H1 (cell line): ENCODE measurements around the gene PDE4C. TPM values are rescaled to one million over a fixed set of nuclear protein-coding genes. Genes with fewer than 3 reads are reported as not detected.

Source experiments
- CTCF ChIA-PET: fragments of 300-600 bp; sonication (Branson Sonifier 250); formaldehyde crosslinking; loops from one replicate; lab custom pipeline; 2021; ENCODE audit not compliant: partially characterized antibody; lab: Charles Lee
- POLR2A ChIA-PET: fragments of 300-600 bp; sonication (Branson Sonifier 250); formaldehyde crosslinking; loops from one replicate; lab custom pipeline; 2021; ENCODE audit warnings: inconsistent platforms; ENCODE audit not compliant: partially characterized antibody; lab: Charles Lee
- DNase-seq, 2 experiments: peaks; one replicate each; pipeline versions ENCODE4 v3.0.0 to v3.0.0-alpha.2; 2010 to 2022; ENCODE audit warnings: low spot score in 2 of 2, low read depth in 1 of 2, mixed read lengths in 1 of 2
- FAIRE-seq: peaks from 2 replicates; lab custom pipeline; 2011; peaks lifted over from hg19 to GRCh38; lab: Jason Lieb, UNC
- H2AFZ ChIP-seq: 2 replicates; pipeline ENCODE4 v1.8.1; 2012; ENCODE audit warnings: low read length, inconsistent platforms
- H2AK5ac ChIP-seq: 2 replicates; pipeline ENCODE4 v1.6.1; 2013; ENCODE audit warnings: low read depth, low read length
- H2BK120ac ChIP-seq: replicated peaks from 2 replicates; pipeline ENCODE3; 2013; ENCODE audit warnings: low read depth, low read length, inconsistent platforms
- H2BK12ac ChIP-seq: 2 replicates; pipeline ENCODE4 v1.6.1; 2013; ENCODE audit warnings: low read depth, low read length
- H2BK15ac ChIP-seq: 2 replicates; pipeline ENCODE4 v1.6.1; 2013; ENCODE audit warnings: low read length
- H2BK20ac ChIP-seq: 2 replicates; pipeline ENCODE4 v1.6.1; 2013; ENCODE audit warnings: low read length
- H2BK5ac ChIP-seq: 2 replicates; pipeline ENCODE4 v1.6.1; 2013; ENCODE audit warnings: low read depth, low read length
- H3K14ac ChIP-seq: 2 replicates; pipeline ENCODE4 v1.6.1; 2013; ENCODE audit warnings: inconsistent platforms; ENCODE audit not compliant: insufficient read length
- H3K18ac ChIP-seq: 2 replicates; pipeline ENCODE4 v1.6.1; 2013; ENCODE audit warnings: low read length; ENCODE audit errors: extremely low read depth
- H3K23ac ChIP-seq: 2 replicates; pipeline ENCODE4 v1.6.1; 2013; ENCODE audit warnings: inconsistent platforms; ENCODE audit not compliant: insufficient read length
- H3K23me2 ChIP-seq: 2 replicates; pipeline ENCODE4 v1.6.1; 2013; ENCODE audit warnings: low read depth, low read length
- H3K27ac ChIP-seq: 2 replicates; pipeline ENCODE4 v1.6.1; 2011; ENCODE audit warnings: low read depth, low read length, inconsistent platforms
- H3K27me3 ChIP-seq, 4 experiments: replicated peaks in 1 of 4; 1 replicate in 1 of 4; 2 replicates in 3 of 4; pipeline versions ENCODE4 v1.6.1 to v1.8.1; 2011 to 2013; ENCODE audit warnings: low read length in 3 of 4, mild to moderate bottlenecking in 3 of 4, inconsistent platforms in 2 of 4, mixed read lengths in 2 of 4, moderate library complexity in 1 of 4; ENCODE audit not compliant: control insufficient read depth in 3 of 4, insufficient read depth in 3 of 4; ENCODE audit errors: extremely low read depth in 1 of 4
- H3K36me3 ChIP-seq, 4 experiments: 2 replicates each; pipeline versions ENCODE4 v1.6.1 to v1.8.1; 2011 to 2013; ENCODE audit warnings: mild to moderate bottlenecking in 4 of 4, low read length in 3 of 4, moderate library complexity in 2 of 4, control low read depth in 1 of 4, inconsistent platforms in 1 of 4; ENCODE audit not compliant: insufficient read depth in 4 of 4, control insufficient read depth in 2 of 4
- H3K4ac ChIP-seq: replicated peaks from 2 replicates; pipeline ENCODE3; 2013; ENCODE audit warnings: low read length, low read depth, mixed read lengths, inconsistent platforms; ENCODE audit not compliant: insufficient read length
- H3K4me1 ChIP-seq, 4 experiments: replicated peaks in 1 of 4; 1 replicate in 1 of 4; 2 replicates in 3 of 4; pipeline versions ENCODE4 v1.6.1 to v1.8.1; 2011 to 2013; ENCODE audit warnings: low read length in 3 of 4, inconsistent platforms in 2 of 4, mixed read lengths in 1 of 4; ENCODE audit not compliant: insufficient read depth in 4 of 4, control insufficient read depth in 3 of 4
- H3K4me2 ChIP-seq, 2 experiments: 2 replicates each; pipeline versions ENCODE4 v1.6.1 to v1.8.1; 2011 to 2013; ENCODE audit warnings: low read depth in 2 of 2, low read length in 2 of 2, control low read depth in 1 of 2, inconsistent platforms in 1 of 2, mild to moderate bottlenecking in 1 of 2; ENCODE audit not compliant: insufficient read depth in 1 of 2
- H3K4me3 ChIP-seq, 4 experiments: fragments of 200-600, 300-600 bp in 1 of 4; sonication (generic), shearing (Covaris generic), sonication (Bioruptor Twin) in 1 of 4; 2 replicates each; pipeline versions ENCODE4 v1.5.1 to v1.8.1; 2011 to 2016; ENCODE audit warnings: low read length in 4 of 4, low read depth in 3 of 4, control low read depth in 2 of 4, inconsistent platforms in 2 of 4, mild to moderate bottlenecking in 2 of 4, mixed read lengths in 1 of 4, moderate library complexity in 1 of 4; ENCODE audit not compliant: insufficient read depth in 2 of 4; ENCODE audit errors: extremely low read depth in 1 of 4
- H3K56ac ChIP-seq: replicated peaks from 2 replicates; pipeline ENCODE3; 2013; ENCODE audit warnings: low read depth, mild to moderate bottlenecking, mixed read lengths, low read length, inconsistent platforms; ENCODE audit not compliant: insufficient read length
- H3K79me1 ChIP-seq: 2 replicates; pipeline ENCODE4 v1.6.1; 2013; ENCODE audit warnings: low read depth, low read length, control low read depth
- H3K79me2 ChIP-seq, 2 experiments: 2 replicates each; pipeline versions ENCODE4 v1.6.1 to v1.8.1; 2012 to 2013; ENCODE audit warnings: low read length in 2 of 2, mild to moderate bottlenecking in 2 of 2, inconsistent platforms in 1 of 2; ENCODE audit not compliant: insufficient read depth in 2 of 2, control insufficient read depth in 1 of 2
- H3K9ac ChIP-seq, 4 experiments: replicated peaks in 1 of 4; 1 replicate in 1 of 4; 2 replicates in 3 of 4; pipeline versions ENCODE4 v1.6.1 to v1.8.1; 2011 to 2013; ENCODE audit warnings: low read depth in 3 of 4, low read length in 3 of 4, control low read depth in 2 of 4, mild to moderate bottlenecking in 2 of 4, moderate library complexity in 2 of 4, inconsistent platforms in 1 of 4; ENCODE audit errors: extremely low read depth in 1 of 4
- H3K9me3 ChIP-seq, 2 experiments: 2 replicates each; pipeline versions ENCODE4 v1.6.1 to v1.8.1; 2012 to 2013; ENCODE audit warnings: mild to moderate bottlenecking in 2 of 2, moderate library complexity in 2 of 2, control low read depth in 1 of 2, inconsistent platforms in 1 of 2, low read depth in 1 of 2, low read length in 1 of 2, mixed read lengths in 1 of 2; ENCODE audit not compliant: insufficient read depth in 2 of 2
- H4K20me1 ChIP-seq, 2 experiments: replicated peaks in 1 of 2; 2 replicates each; pipeline versions ENCODE3 to v1.8.1; 2011 to 2013; ENCODE audit warnings: inconsistent platforms in 2 of 2, low read length in 2 of 2, mild to moderate bottlenecking in 1 of 2; ENCODE audit not compliant: insufficient read depth in 2 of 2, control insufficient read depth in 1 of 2
- H4K5ac ChIP-seq: 2 replicates; pipeline ENCODE4 v1.6.1; 2013; ENCODE audit warnings: low read length, low read depth, mixed read lengths, inconsistent platforms; ENCODE audit not compliant: insufficient read length
- H4K8ac ChIP-seq: 2 replicates; pipeline ENCODE4 v1.8.0; 2013; ENCODE audit warnings: mild to moderate bottlenecking, moderate library complexity, low read length, inconsistent platforms; ENCODE audit not compliant: insufficient read depth; ENCODE audit errors: extremely low read depth
- H4K91ac ChIP-seq: replicated peaks from 2 replicates; pipeline ENCODE3; 2013; ENCODE audit warnings: low read length, mixed read lengths, inconsistent platforms; ENCODE audit not compliant: insufficient read length
- ASH2L ChIP-seq: fragments of 200-600, 300-600 bp; sonication (generic); IDR thresholded peaks from one replicate; pipeline ENCODE4 v1.7.1; 2017; ENCODE audit warnings: low read length
- BRCA1 ChIP-seq: IDR thresholded peaks from 2 replicates; pipeline ENCODE4 v1.6.1; 2012; ENCODE audit warnings: low read depth, low read length, improper control_type of control experiment
- CHD1 ChIP-seq: IDR thresholded peaks from 2 replicates; pipeline ENCODE4 v1.6.1; 2012; ENCODE audit warnings: low read depth, low read length, improper control_type of control experiment
- EP300 ChIP-seq, 2 experiments: IDR thresholded peaks; 1 replicate in 1 of 2; 2 replicates in 1 of 2; pipeline ENCODE4 v1.6.1; 2011 to 2012; ENCODE audit warnings: low read depth in 2 of 2, low read length in 2 of 2, mild to moderate bottlenecking in 2 of 2, borderline replicate concordance in 1 of 2, inconsistent platforms in 1 of 2, moderate library complexity in 1 of 2
- JUN ChIP-seq: IDR thresholded peaks from 2 replicates; pipeline ENCODE4 v1.6.1; 2011; ENCODE audit warnings: low read depth, mild to moderate bottlenecking, improper control_type of control experiment, low read length
- MAFK ChIP-seq: IDR thresholded peaks from 2 replicates; pipeline ENCODE4 v1.6.1; 2012; ENCODE audit warnings: low read depth, mild to moderate bottlenecking, improper control_type of control experiment, low read length
- POLR2A ChIP-seq, 2 experiments: IDR thresholded peaks; 1 replicate in 1 of 2; 2 replicates in 1 of 2; pipeline ENCODE4 v1.6.1; 2011; ENCODE audit warnings: low read depth in 2 of 2, low read length in 2 of 2, mild to moderate bottlenecking in 2 of 2; ENCODE audit errors: control extremely low read depth in 1 of 2
- POLR2AphosphoS5 ChIP-seq: IDR thresholded peaks from 2 replicates; pipeline ENCODE4 v1.6.1; 2011; ENCODE audit warnings: low read depth, low read length
- RBBP5 ChIP-seq: IDR thresholded peaks from 2 replicates; pipeline ENCODE4 v1.7.1; 2012; ENCODE audit warnings: low read depth, mild to moderate bottlenecking, inconsistent platforms, low read length, moderate library complexity, borderline replicate concordance
- RNF2 ChIP-seq: fragments of 200-900, 300-1000 bp; sonication (generic); IDR thresholded peaks from 2 replicates; pipeline ENCODE4 v1.7.1; 2016; ENCODE audit warnings: borderline replicate concordance, low read depth, mild to moderate bottlenecking, antibody characterized with exemption, low read length; ENCODE audit not compliant: poor library complexity, severe bottlenecking; ENCODE audit errors: missing control alignments
- SIX5 ChIP-seq: IDR thresholded peaks from 2 replicates; pipeline ENCODE4 v1.6.1; 2011; ENCODE audit warnings: mild to moderate bottlenecking, low read depth, low read length
- SP4 ChIP-seq: IDR thresholded peaks from 2 replicates; pipeline ENCODE4 v1.6.1; 2012; ENCODE audit warnings: low read length, inconsistent platforms
- WGBS, 2 experiments: shearing (Covaris generic) in 1 of 2; methylation state at CpG; one replicate each; pipeline versions ENCODE4 v1.1.6 to v1.1.7; 2013 to 2015; ENCODE audit warnings: low lambda C conversion rate in 2 of 2, mixed read lengths in 2 of 2, inconsistent platforms in 1 of 2, low coverage in 1 of 2, missing lambda C conversion rate in 1 of 2; ENCODE audit not compliant: insufficient replicate concordance in 2 of 2, insufficient coverage in 1 of 2, insufficient read length in 1 of 2; ENCODE audit errors: extremely low coverage in 1 of 2, missing lambda C conversion rate in 1 of 2; 5-methylcytosine and 5-hydroxymethylcytosine counted together
- polyA plus RNA-seq, 7 experiments: library from polyadenylated mRNA; depleted of rRNA in 3 of 7; stranded (reverse) in 5 of 7; unstranded in 2 of 7; fragments of >200 nt in 5 of 7; fragments of 200-250 nt in 2 of 7; gene quantifications; 1 replicate in 5 of 7; 2 replicates in 1 of 7; 4 replicates in 1 of 7; pipeline versions ENCODE4 v1.2.1 to v1.2.3, GENCODE V29; 2011 to 2013; ENCODE audit warnings: missing spikeins in 2 of 7, mixed read lengths in 2 of 7
- total RNA-seq: library from RNA; stranded (reverse); fragmentation: NEBNext Ultra II Directional; extraction: Animal tissue kit (Norgen Biotek cat#: 25700); gene quantifications from 2 replicates; pipeline ENCODE4 v1.2.1, GENCODE V29; 2021
- TF ChIP-seq, protein P1 (sequence below): IDR thresholded peaks from 2 replicates; pipeline ENCODE4 v1.6.1; 2011; ENCODE audit warnings: low read depth, mild to moderate bottlenecking, low read length; ENCODE audit not compliant: insufficient read depth
- TF ChIP-seq, protein P2 (sequence below): IDR thresholded peaks from 2 replicates; pipeline ENCODE4 v1.6.1; 2012; ENCODE audit warnings: inconsistent platforms

The PDE4C gene
- total and polyA plus RNA-seq, 2 of the 8 experiments (the other 6 are each of a cell fraction or from before 2014, with no cell fraction given): 2.7 to 3.1 TPM

DNA sequence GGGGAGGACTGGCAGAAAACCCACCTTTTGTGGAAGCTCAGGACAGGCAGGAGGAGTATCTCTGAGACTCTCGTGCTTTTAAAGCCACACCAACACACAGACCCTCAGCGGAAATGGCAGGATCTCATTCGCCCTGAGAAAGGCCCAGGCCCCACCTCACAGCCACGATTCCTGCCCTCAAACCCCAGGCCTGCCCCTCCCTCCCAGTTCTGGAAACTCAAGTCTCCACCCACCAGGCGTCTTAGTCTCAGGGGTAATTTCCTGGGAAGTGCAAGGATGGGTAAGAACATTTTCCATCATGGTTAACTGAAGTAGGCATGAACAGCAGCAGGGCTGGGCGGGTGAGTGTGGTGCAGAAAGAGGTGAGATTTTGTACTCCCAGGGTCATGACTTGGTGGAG is 8.0 kb upstream of the PDE4C start:
- peaks cover 6 to 20% (median 14%) of the 10 kb centered on the region in 4 experiments for H3K4me1 ChIP-seq
- H2AFZ ChIP-seq: no peak overlapping the region
- H4K8ac ChIP-seq: no peak overlapping the region
- no peak overlapping the region for H3K27ac ChIP-seq
- H3K18ac ChIP-seq: no peak overlapping the region
- H2BK15ac ChIP-seq: no peak overlapping the region
- no peaks in the 10 kb centered on the region for H4K20me1 ChIP-seq
- no peaks in the 10 kb centered on the region for H3K9me3 ChIP-seq
- H3K4me3 ChIP-seq: no peak overlapping the region
- POLR2A ChIA-PET: interaction anchor here (1.4 to 4.4 kb wide), 7 partner anchors 9 to 47 kb away, joined by 5 to 43 read pairs (median 6); partner anchors contain the start of gene JUND
- no peak overlapping the region for H3K4me2 ChIP-seq
- DNase-seq (no peak), FAIRE-seq (no peak)
- H3K9ac ChIP-seq: no peak overlapping the region
- H3K23ac ChIP-seq: no peak overlapping the region
- H3K36me3 ChIP-seq: no peaks in the 10 kb centered on the region
- H2BK5ac ChIP-seq: no peak overlapping the region
- CTCF ChIA-PET: interaction anchor here (0.6 to 10.1 kb wide), 10 partner anchors 11 to 1880 kb away, joined by 3 to 140 read pairs (median 9); partner anchors contain the start of gene MPV17L2
- H2BK12ac ChIP-seq: no peak overlapping the region
- TF ChIP-seq SIX5: no peak
- TF ChIP-seq EP300 (IDR thresholded peaks at IDR 0.05; ENCODE audit: borderline replicate concordance in 1 of 2, low read depth in 2 of 2, low read length in 2 of 2): no peak
- TF ChIP-seq SP4: no peak
- TF ChIP-seq CHD1: no peak
- TF ChIP-seq MAFK: no peak
- no peak for TF ChIP-seq RBBP5
- TF ChIP-seq, protein P1, sequence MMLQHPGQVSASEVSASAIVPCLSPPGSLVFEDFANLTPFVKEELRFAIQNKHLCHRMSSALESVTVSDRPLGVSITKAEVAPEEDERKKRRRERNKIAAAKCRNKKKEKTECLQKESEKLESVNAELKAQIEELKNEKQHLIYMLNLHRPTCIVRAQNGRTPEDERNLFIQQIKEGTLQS: no peak
- TF ChIP-seq ASH2L: no peak
- no peak for TF ChIP-seq BRCA1
- no peak for TF ChIP-seq JUN
- no peak for TF ChIP-seq POLR2A (IDR thresholded peaks at IDR 0.05; ENCODE audit: control extremely low read depth in 1 of 2, low read depth in 2 of 2, low read length in 2 of 2)
- TF ChIP-seq POLR2AphosphoS5: no peak
- no peak for TF ChIP-seq RNF2
- TF ChIP-seq, protein P2, sequence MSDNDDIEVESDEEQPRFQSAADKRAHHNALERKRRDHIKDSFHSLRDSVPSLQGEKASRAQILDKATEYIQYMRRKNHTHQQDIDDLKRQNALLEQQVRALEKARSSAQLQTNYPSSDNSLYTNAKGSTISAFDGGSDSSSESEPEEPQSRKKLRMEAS: no peak
- peaks cover 7% of the 10 kb centered on the region for H3K23me2 ChIP-seq
- no peak overlapping the region for H2BK120ac ChIP-seq
- 49% methylated on average over 6 of the region's 6 CpGs; no CpG with 5 or more reads in 1 of the 2 experiments for WGBS, 2 experiments
- H3K79me1 ChIP-seq: no peaks in the 10 kb centered on the region
- H4K91ac ChIP-seq: no peak overlapping the region
- no peak overlapping the region for H2AK5ac ChIP-seq
- H3K56ac ChIP-seq: no peak overlapping the region
- no peaks in the 10 kb centered on the region; a peak in 1 of 7 replicates for H3K27me3 ChIP-seq
- no peak overlapping the region for H3K14ac ChIP-seq
- no peak overlapping the region for H2BK20ac ChIP-seq
- no peak overlapping the region for H3K4ac ChIP-seq
- no peaks in the 10 kb centered on the region for H3K79me2 ChIP-seq
- H4K5ac ChIP-seq: no peak overlapping the region
